Epidermal melanocyte (primary cell): Measurements from ENCODE around the gene PRRT4.

Source experiments
- DNase-seq: peaks from one replicate; pipeline ENCODE4 v3.0.0; 2011; ENCODE audit warnings: low spot score; ENCODE audit not compliant: insufficient read length

PRRT4 gene

GRCh38 chr7:128395748-128396147 is 34.3 kb upstream of the PRRT4 start:
- DNase-seq = no peak

- DNase-seq = no peak
Measured at GRCh38 chr7:128394904-128395496, 33.5 kb upstream of the PRRT4 start.

GRCh38 chr7:128393526-128394330 is 32.2 kb upstream of the PRRT4 start:
- DNase-seq = no peak

- DNase-seq = no peak
Measured at GRCh38 chr7:128392446-128393327, 31.2 kb upstream of the PRRT4 start.

GRCh38 chr7:128391805-128392204 is 30.3 kb upstream of the PRRT4 start:
- no peak for DNase-seq

GRCh38 chr7:128390871-128391565 is 29.5 kb upstream of the PRRT4 start:
- no peak for DNase-seq

- no peak for DNase-seq
Measured at GRCh38 chr7:128389618-128390329, 28.3 kb upstream of the PRRT4 start.

- DNase-seq = no peak
Measured at GRCh38 chr7:128389085-128389617, 27.7 kb upstream of the PRRT4 start.

- no peak for DNase-seq
Measured at GRCh38 chr7:128388145-128388485, 26.6 kb upstream of the PRRT4 start.

GRCh38 chr7:128387216-128388144 is 26.0 kb upstream of the PRRT4 start:
- DNase-seq = peak; percentile 99

- DNase-seq = no peak
Measured at GRCh38 chr7:128385988-128386925, 24.8 kb upstream of the PRRT4 start.

- DNase-seq = no peak
Measured at GRCh38 chr7:128384726-128385125, 23.2 kb upstream of the PRRT4 start.

- no peak for DNase-seq
Measured at GRCh38 chr7:128383776-128384175, 22.3 kb upstream of the PRRT4 start.

GRCh38 chr7:128381161-128381821 is 19.8 kb upstream of the PRRT4 start:
- DNase-seq = no peak

GRCh38 chr7:128380483-128381106 is 19.1 kb upstream of the PRRT4 start:
- DNase-seq = no peak

- no peak for DNase-seq
Measured at GRCh38 chr7:128379900-128380479, 18.5 kb upstream of the PRRT4 start.

- DNase-seq = no peak
Measured at GRCh38 chr7:128378637-128379036, 17.1 kb upstream of the PRRT4 start.
